ENCODE measurements around the gene SKI. TPM values are rescaled to one million over a fixed set of nuclear protein-coding genes. Genes with fewer than 3 reads are reported as not detected.
A peak's percentile ranks its signal among the peaks of the same experiment; 100 is the strongest.
"Not testable (repeated sequence)": the region's sequence is repeated elsewhere in the genome, so short reads cannot be mapped to it uniquely, and the experiment has no call there.

SKI gene
- total RNA-seq, 1 experiment from 2014 or later: 13.1 TPM

DNA sequence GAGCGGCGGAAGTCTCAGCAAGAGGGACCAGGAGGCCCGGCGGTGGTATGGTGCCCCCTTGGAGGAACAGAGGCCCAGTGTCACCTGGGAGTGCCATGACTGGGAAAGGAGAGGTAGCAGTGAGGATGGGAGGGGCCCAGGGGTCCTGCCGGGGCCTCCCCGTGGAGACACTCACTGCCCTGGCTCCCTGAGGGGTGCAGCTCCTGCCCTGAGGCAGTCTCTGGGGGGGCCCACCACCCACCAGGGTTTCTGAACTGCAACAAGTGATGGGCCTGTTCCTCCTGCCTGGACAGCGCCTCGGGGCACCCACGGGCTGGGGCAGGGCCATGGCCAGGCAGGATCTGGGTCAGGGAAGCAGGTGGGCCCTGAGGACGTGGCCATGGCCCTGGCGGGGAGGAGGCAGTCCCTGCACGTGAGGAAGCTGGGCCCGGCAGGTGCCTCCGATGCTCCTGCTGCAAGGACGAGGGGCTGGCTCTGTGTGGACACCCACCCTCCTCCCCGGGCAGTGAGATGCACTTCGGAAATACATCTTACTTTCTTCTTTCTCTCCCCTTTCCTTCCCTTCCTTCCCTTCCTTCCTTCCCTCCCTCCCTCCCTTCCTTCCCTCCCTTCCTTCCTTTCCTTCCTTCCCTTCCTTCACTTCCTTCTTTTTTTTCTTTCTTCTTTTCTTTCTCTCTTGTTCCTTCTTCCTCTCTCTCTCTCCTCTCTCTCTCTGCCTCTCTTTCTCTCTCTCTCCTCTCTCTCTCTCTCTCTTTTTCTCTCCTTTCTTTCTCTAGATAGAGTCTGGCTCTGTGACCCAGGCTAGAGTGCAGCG lies 96.6 kb downstream of the SKI start:
- H3K9me3 ChIP-seq (replicated peaks): no peaks in the 10 kb centered on the region
- no peak overlapping the region for H3K4me3 ChIP-seq
- no peak for DNase-seq
- H3K27ac ChIP-seq: no peak overlapping the region
- H3K4me1 ChIP-seq: peaks cover 48% of the 10 kb centered on the region
- no peaks in the 10 kb centered on the region for H3K36me3 ChIP-seq
- peaks cover 36% of the 10 kb centered on the region for H3K27me3 ChIP-seq

DNA sequence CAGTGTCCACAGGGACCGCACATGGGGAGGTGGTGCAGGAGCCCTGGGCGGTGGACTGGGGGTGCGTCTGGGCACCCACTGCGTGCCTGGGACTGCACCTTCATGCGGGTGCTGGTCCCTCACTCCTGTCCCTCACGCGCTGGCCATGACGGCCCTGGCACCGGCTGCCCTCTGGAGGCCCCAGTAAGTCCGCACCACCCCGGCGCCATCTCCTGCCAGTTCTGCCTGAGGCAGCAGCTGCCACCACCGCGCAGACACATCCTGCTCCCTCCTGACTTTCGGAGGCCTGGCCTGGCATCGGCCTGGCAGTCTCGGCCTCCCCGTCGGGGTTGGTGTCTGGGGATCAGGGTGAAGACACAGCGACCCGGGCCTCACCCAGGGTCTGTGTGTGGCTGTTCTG lies 98.4 kb downstream of the SKI start:
- H3K36me3 ChIP-seq: no peaks in the 10 kb centered on the region
- DNase-seq: no peak
- peaks cover 49% of the 10 kb centered on the region for H3K4me1 ChIP-seq
- no peak overlapping the region for H3K27ac ChIP-seq
- H3K9me3 ChIP-seq (replicated peaks): no peaks in the 10 kb centered on the region
- H3K4me3 ChIP-seq: no peak overlapping the region
- H3K27me3 ChIP-seq: peaks cover 23% of the 10 kb centered on the region

- H3K27me3 ChIP-seq: peaks cover 20% of the 10 kb centered on the region
- DNase-seq; H3K9me3 ChIP-seq (replicated peaks); H3K27ac ChIP-seq; H3K36me3 ChIP-seq; H3K4me3 ChIP-seq: not testable (repeated sequence)
- peaks cover 43% of the 10 kb centered on the region for H3K4me1 ChIP-seq
These were observed 99.0 kb downstream of the SKI start for GRCh38 chr1:2327162-2327561.

GRCh38 chr1:2327841-2328240 lies 99.7 kb downstream of the SKI start:
- DNase-seq: no peak
- H3K36me3 ChIP-seq: no peaks in the 10 kb centered on the region
- H3K4me3 ChIP-seq: no peak overlapping the region

GRCh38 chr1:2328676-2329455 lies 100.7 kb downstream of the SKI start:
- Histone ChIP-seq H3K36me3 (no peaks in the 10 kb centered on the region), H3K27me3 (peaks cover 10% of the 10 kb centered on the region), H3K4me3 (no peak overlapping the region), H3K4me1 (peaks cover 38% of the 10 kb centered on the region), H3K9me3 (replicated peaks) (no peaks in the 10 kb centered on the region), H3K27ac (peak overlapping the region; percentile 94)
- DNase-seq: peak; percentile 86

More at GRCh38 chr1:2327841-2328240, 99.7 kb downstream of the SKI start:
- Histone ChIP-seq H3K27ac (peak overlapping the region; percentile 94; the same call in 1 of the 2 replicates), H3K4me1 (peaks cover 38% of the 10 kb centered on the region), H3K9me3 (replicated peaks) (no peaks in the 10 kb centered on the region), H3K27me3 (peaks cover 17% of the 10 kb centered on the region)

DNA sequence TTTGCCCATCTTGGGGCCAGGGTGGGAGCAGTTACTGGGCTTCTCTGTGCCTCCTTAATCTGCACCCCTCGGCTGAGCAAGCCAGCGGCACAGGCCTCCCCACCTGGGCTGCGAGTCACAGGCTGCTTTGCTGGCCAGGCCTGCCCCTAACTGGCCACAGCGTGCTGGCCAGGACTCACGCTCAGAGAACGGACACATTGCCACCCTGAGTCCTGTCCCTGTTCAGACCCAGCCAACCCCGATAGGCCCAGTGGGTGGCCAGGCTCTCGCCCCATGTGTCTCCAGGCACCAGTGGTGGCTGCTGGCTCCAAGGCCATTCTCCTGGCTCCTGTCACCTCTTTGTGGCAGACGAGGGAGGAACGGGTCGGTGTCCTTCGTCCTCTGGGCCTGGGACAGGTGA lies 101.9 kb downstream of the SKI start:
- DNase-seq: no peak
- Histone ChIP-seq H3K27ac (peak overlapping the region; percentile 94), H3K9me3 (replicated peaks) (no peaks in the 10 kb centered on the region), H3K4me3 (no peak overlapping the region), H3K27me3 (no peaks in the 10 kb centered on the region), H3K36me3 (no peaks in the 10 kb centered on the region), H3K4me1 (peaks cover 45% of the 10 kb centered on the region)

DNA sequence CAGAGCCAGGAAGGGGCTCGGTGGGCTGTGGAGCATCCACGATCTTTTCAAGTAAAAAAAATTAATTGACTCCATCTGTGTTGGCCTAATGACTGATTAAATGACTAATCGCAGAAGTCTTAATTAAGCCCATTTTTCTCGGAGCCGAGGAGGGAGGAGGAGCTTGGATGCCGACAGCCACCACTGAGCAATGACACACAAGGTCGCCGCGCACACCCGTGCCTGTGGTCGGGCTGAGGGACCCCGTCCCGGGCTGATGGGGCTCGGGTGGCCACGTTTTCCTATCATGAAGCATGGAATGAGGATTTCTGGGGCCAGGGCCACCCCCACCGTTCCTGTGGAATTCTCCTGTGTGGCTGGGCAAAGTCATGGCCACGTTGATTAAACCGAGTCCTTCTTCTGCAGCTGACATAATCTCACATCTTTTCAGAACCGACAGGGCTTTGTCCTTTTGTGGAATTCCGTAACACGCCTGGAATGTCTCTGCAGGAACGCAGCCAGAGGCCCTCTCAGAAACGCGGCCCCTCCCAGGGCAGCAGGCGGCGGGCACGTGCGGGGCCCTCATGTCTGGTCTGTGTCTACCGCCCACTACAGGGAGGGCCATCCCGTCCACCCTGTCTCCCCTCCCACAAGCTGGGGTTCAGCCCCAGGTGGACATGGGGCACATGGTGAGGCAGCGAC lies 102.5 kb downstream of the SKI start:
- H3K27me3 ChIP-seq: no peaks in the 10 kb centered on the region
- peak; percentile 87 to 92 for DNase-seq
- H3K27ac ChIP-seq: peak overlapping the region; percentile 94
- no peaks in the 10 kb centered on the region for H3K9me3 ChIP-seq (replicated peaks)
- H3K4me1 ChIP-seq: peaks cover 50% of the 10 kb centered on the region
- H3K36me3 ChIP-seq: no peaks in the 10 kb centered on the region
- H3K4me3 ChIP-seq: no peak overlapping the region

DNA sequence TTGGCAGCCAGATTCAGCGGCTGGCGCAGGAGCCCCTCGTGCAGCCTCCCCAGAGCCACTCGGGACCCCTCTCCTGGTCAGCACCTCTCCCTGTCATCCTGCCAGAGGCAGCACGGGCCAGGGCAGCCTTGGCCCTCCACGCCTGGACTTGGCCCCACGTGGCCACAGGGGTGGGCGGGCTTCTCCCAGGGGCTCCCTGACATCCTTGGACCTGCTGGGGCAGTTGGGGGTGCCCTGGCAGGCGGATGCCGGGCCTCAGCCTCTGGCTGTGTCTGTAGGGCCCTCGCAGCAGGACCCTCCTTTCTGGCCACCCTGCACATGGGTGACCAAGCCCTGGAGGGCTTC lies 103.1 kb downstream of the SKI start:
- Histone ChIP-seq H3K9me3 (replicated peaks) (no peaks in the 10 kb centered on the region), H3K36me3 (no peaks in the 10 kb centered on the region), H3K27me3 (no peaks in the 10 kb centered on the region), H3K4me1 (peaks cover 53% of the 10 kb centered on the region), H3K27ac (peak overlapping the region; percentile 94), H3K4me3 (no peak overlapping the region)
- no peak for DNase-seq

DNA sequence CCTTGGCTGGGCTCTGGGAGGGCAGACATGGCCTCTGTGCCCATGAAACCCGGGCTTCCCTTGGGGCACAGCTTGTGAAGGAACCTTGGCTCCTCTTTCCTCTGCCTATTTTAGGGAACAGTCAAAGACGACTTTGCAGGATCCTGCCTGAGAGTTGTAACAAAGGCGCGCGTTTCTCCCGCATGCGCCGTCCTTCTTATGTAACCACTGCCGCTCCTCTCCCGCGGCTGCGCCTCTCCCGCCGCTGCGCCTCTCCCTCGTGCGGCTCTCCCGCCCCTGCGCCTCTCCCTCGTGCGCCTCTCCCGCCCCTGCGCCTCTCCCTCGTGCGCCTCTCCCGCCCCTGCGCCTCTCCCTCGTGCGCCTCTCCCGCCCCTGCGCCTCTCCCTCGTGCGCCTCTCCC lies 103.5 kb downstream of the SKI start:
- Histone ChIP-seq H3K4me1 (peaks cover 57% of the 10 kb centered on the region), H3K27ac (peak overlapping the region; percentile 94)
- not testable (repeated sequence) for H3K4me3 ChIP-seq; H3K27me3 ChIP-seq; DNase-seq; H3K9me3 ChIP-seq (replicated peaks); H3K36me3 ChIP-seq

DNA sequence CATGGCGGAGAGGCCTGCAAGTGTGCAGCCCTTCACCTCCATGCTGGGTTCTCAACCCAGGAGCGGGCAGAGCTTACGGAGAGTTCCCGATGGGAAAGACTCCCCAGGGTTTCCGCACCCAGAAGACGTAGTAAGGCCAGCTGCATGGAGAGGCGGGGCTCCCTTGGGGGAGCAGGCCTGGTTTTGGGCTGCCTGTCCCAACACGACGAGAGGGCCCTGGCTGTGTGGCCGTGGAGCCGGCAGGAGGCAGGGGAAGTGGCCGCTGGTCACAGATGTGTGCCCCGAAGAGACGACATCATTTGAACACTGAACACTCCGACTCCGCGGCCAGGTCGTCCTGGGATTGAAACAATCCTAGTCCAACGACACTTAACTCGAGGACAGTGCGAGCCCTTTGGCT lies 106.2 kb downstream of the SKI start:
- DNase-seq: no peak
- Histone ChIP-seq H3K27ac (no peak overlapping the region), H3K4me1 (peaks cover 43% of the 10 kb centered on the region), H3K27me3 (no peaks in the 10 kb centered on the region), H3K9me3 (replicated peaks) (no peaks in the 10 kb centered on the region), H3K36me3 (no peaks in the 10 kb centered on the region), H3K4me3 (no peak overlapping the region)

GRCh38 chr1:2334883-2335534 lies 106.9 kb downstream of the SKI start:
- DNase-seq: no peak
- no peaks in the 10 kb centered on the region for H3K36me3 ChIP-seq
- no peaks in the 10 kb centered on the region for H3K9me3 ChIP-seq (replicated peaks)
- H3K27me3 ChIP-seq: no peaks in the 10 kb centered on the region
- peak overlapping the region; percentile 49 for H3K4me3 ChIP-seq
- peak overlapping the region; percentile 77 for H3K27ac ChIP-seq
- peaks cover 36% of the 10 kb centered on the region for H3K4me1 ChIP-seq

- Histone ChIP-seq H3K4me1 (peaks cover 28% of the 10 kb centered on the region), H3K27me3 (no peaks in the 10 kb centered on the region), H3K36me3 (no peaks in the 10 kb centered on the region), H3K4me3 (peak overlapping the region; percentile 49), H3K27ac (peak overlapping the region; percentile 77), H3K9me3 (replicated peaks) (no peaks in the 10 kb centered on the region)
- peak; percentile 83 to 86 for DNase-seq
These were observed 107.8 kb downstream of the SKI start for GRCh38 chr1:2335721-2336455.

DNA sequence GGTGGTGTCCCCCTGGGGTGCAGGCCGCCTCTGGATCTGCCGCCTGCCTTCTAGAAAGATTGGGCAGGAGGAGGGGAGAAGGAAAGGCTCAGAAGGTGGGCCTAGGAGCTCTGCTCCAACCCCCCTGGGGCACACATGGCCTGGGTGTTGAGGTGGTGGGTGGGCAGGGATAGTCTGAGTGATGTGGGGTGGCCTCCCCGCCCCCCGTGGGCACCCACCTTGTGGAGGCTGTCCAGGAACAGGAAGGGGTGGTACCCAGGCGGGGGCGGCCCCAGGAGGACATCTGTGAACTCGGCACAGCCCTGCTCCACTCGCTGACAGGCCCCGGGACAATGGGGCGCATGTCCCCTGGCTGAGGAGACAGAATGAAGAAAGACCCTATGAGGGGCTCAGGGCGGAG lies 108.4 kb downstream of the SKI start:
- Histone ChIP-seq H3K27ac (peak overlapping the region; percentile 77), H3K36me3 (no peaks in the 10 kb centered on the region), H3K4me3 (peak overlapping the region; percentile 49), H3K4me1 (peaks cover 22% of the 10 kb centered on the region), H3K27me3 (peaks cover 4% of the 10 kb centered on the region; the same call in 1 of the 2 replicates), H3K9me3 (replicated peaks) (no peaks in the 10 kb centered on the region)
- no peak for DNase-seq

GRCh38 chr1:2337081-2337480 lies 109.0 kb downstream of the SKI start:
- Histone ChIP-seq H3K9me3 (replicated peaks) (no peaks in the 10 kb centered on the region), H3K27me3 (peaks cover 8% of the 10 kb centered on the region; the same call in 1 of the 2 replicates), H3K4me3 (no peak overlapping the region), H3K4me1 (peaks cover 21% of the 10 kb centered on the region), H3K27ac (no peak overlapping the region), H3K36me3 (no peaks in the 10 kb centered on the region)
- DNase-seq: no peak
